Fibroblast of the aortic adventitia (primary cell): Measurements from ENCODE around the gene IPPK. TPM values are rescaled to one million over a fixed set of nuclear protein-coding genes. Genes with fewer than 3 reads are reported as not detected.

Source experiments
- DNase-seq: peaks from one replicate; pipeline ENCODE4 v3.0.0-alpha.2; 2010; ENCODE audit warnings: low read depth
- H3K4me3 ChIP-seq: 2 replicates; pipeline ENCODE4 v1.5.1; 2011; ENCODE audit warnings: low read depth, mild to moderate bottlenecking, control low read depth, low read length, moderate library complexity
- total RNA-seq: library from RNA; depleted of rRNA; stranded (reverse); fragments of >200 nt; gene quantifications from 2 replicates; pipeline ENCODE4 v1.2.3, GENCODE V29; 2012; ENCODE audit warnings: low replicate concordance
- TF ChIP-seq, protein P1 (sequence below): IDR thresholded peaks from 2 replicates; pipeline ENCODE4 v1.5.1; 2011; ENCODE audit warnings: mild to moderate bottlenecking, low read length, control low read depth, inconsistent platforms; ENCODE audit not compliant: insufficient read depth

The IPPK gene
- total RNA-seq, 1 donor, result 9.6 TPM

- TF ChIP-seq, protein P1, sequence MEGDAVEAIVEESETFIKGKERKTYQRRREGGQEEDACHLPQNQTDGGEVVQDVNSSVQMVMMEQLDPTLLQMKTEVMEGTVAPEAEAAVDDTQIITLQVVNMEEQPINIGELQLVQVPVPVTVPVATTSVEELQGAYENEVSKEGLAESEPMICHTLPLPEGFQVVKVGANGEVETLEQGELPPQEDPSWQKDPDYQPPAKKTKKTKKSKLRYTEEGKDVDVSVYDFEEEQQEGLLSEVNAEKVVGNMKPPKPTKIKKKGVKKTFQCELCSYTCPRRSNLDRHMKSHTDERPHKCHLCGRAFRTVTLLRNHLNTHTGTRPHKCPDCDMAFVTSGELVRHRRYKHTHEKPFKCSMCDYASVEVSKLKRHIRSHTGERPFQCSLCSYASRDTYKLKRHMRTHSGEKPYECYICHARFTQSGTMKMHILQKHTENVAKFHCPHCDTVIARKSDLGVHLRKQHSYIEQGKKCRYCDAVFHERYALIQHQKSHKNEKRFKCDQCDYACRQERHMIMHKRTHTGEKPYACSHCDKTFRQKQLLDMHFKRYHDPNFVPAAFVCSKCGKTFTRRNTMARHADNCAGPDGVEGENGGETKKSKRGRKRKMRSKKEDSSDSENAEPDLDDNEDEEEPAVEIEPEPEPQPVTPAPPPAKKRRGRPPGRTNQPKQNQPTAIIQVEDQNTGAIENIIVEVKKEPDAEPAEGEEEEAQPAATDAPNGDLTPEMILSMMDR, result no peak
- no peak overlapping the region for H3K4me3 ChIP-seq
- DNase-seq, result no peak
Observed at GRCh38 chr9:92639791-92640271, 30.1 kb downstream of the IPPK start.

DNA sequence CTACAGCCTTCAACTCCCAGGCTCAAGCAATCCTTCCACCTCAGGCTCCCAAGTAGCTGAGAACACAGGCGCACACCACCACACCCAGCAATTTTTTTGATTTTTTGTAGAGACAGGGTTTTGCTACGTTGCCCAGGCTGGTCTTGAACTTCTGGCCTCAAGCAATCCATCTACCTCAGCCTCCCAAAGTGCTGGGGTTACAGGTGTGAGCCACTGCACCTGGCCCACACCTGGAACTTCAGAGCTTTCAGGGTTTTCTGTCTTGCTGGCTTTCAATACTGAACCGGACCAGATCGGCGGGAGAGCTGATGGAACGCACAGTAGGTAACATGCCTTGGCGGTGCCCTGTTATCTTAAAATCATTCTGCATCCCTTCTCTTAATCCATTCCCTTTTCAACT, 30.8 kb downstream of the IPPK start:
- H3K4me3 ChIP-seq, result no peak overlapping the region
- no peak for DNase-seq

GRCh38 chr9:92638621-92639101, 31.3 kb downstream of the IPPK start:
- TF ChIP-seq, protein P1, result no peak
- no peak for DNase-seq

More for the DNA sequence above, 30.8 kb downstream of the IPPK start:
- TF ChIP-seq, protein P1, result no peak

DNA sequence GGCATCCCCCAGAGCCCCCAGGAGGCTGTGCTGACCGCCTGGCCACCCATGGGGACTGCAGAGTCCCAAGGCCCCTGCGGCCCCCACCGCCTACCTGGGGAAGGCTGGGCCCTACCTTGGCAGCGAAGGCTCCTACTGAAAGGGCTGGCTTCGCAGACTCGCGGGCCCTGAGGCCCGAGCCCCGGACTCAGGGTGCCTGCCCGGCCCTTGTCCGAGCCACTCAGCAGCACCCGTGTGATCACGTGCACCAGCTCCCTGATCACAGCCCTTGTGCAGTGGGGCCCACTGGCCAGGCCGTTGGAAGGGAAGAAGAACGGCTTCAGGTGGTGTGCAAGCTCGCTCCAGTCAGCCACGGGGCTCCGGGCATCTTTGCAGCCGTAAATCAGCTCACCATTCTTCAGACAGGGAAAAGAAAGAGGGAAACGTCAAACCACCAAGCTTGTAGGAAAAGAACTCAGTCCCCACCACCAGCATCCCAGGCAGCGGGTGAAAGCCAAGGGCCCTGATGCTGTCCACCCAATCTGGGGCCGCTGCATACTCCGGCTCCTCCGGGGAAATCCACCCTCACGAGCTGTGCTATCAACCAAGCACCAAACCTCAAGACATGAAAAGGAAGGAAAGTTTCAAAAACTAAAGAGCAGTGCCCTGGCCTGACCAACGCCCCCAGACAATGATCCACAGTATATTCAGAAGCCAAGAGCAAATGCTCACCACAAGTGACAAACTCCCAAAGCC, 31.9 kb downstream of the IPPK start:
- TF ChIP-seq, protein P1, result no peak
- no peak for DNase-seq
- H3K4me3 ChIP-seq, result no peak overlapping the region

More at GRCh38 chr9:92638621-92639101, 31.3 kb downstream of the IPPK start:
- no peak overlapping the region for H3K4me3 ChIP-seq

DNA sequence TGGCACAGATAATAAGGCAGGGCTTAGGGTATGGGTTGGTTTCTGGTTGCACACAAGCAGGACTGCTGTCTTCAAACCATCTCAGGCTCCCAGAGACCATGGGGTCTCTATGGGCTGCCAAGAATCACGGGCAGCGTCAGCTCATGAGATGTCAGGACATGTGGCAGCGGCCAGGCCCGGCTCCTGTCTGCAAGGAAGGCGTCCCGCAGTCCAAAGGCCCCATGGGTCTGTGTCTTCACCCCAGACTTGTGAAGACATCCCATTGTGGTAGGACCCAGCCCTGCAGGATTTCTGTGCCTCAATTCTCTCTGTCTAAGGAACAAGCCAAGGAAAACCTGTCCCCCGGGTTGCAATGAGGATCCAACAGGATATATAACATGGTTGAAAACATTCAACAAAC, 32.6 kb downstream of the IPPK start:
- H3K4me3 ChIP-seq, result no peak overlapping the region
- TF ChIP-seq, protein P1, result no peak
- DNase-seq, result no peak

DNA sequence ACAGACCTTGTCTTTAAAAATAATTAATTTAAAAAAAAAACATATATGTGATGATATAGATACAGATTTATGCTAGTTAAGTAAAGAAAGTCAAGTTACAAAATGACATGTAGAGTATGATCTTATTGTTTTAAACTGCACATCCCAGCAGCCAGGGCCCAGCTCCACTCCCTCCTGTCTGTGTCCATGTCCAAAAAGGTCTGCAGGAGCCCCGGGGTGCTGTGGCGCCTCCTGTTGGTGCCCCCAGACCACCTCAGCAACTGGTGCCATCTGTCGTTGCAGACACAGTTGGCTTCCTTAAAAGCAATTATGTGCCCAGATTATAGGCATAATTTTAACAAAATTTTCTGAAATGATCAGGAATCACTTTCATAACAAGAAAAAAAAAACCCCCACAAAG, 33.3 kb downstream of the IPPK start:
- no peak for DNase-seq
- no peak overlapping the region for H3K4me3 ChIP-seq
- TF ChIP-seq, protein P1, result no peak
